Amniotic stem cell (primary cell): ENCODE measurements around the gene C1QTNF12.

ENCODE experiments used
- DNase-seq: peaks from one replicate; lab custom pipeline; 2025; lab: John Stamatoyannopoulos, UW

C1QTNF12 gene

DNA sequence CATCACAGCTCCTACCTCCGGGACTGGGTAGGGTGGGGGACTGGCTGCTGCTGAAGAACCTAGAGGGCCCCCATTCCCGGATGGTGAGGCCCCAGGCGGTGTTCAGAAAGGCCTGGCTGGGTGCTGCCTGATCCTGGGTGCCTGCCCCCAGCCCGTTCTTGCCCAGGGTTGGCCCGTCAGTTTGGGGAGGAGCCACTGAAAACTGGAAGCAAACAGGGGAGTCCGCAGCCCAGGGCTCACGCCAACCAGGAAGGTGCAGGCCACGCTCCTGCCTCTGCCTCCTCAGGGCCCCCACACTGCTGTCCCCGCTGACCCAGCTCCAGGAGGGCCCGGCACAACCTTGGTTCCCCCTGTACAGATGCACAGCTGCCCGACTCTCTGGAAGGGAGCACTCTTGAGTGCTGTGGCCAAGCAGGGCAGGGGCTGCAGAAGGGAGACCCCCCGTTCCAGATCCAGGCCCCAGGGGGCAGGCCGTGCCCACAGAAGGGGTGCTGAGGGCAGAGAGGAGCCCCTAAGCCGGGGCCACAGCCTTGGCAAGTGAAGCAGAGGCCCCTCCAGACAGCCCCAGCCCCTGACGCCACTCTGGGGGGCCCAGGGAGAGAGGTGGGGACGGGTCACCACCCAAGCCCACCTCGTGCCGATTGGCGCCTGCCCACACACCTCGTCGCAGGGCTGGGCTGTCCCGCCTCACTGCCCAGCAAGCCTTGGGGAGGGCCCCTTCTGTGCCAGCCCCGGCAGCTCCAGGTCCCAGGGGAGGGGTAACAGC lies 5.5 kb downstream of the C1QTNF12 start:
- DNase-seq = no peak

DNA sequence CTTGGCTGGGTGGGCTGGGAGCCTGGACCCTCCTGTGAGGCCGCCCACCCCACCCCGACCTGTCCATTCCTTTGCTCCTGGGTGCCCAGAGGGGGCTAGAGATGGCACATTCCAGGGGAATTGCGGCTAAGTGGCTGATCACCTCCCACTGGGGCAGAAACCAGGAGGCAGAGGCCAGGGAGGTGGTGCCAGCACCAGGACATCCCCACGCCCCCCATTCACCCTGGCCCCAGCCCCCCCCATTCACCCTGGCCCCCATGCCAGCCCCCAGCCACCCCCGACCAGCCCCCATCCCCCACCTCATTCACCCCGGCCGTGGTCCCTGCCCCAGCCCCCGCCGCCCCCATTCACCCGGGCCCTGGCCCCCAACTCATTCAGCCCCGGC lies 6.2 kb downstream of the C1QTNF12 start:
- no peak for DNase-seq

DNA sequence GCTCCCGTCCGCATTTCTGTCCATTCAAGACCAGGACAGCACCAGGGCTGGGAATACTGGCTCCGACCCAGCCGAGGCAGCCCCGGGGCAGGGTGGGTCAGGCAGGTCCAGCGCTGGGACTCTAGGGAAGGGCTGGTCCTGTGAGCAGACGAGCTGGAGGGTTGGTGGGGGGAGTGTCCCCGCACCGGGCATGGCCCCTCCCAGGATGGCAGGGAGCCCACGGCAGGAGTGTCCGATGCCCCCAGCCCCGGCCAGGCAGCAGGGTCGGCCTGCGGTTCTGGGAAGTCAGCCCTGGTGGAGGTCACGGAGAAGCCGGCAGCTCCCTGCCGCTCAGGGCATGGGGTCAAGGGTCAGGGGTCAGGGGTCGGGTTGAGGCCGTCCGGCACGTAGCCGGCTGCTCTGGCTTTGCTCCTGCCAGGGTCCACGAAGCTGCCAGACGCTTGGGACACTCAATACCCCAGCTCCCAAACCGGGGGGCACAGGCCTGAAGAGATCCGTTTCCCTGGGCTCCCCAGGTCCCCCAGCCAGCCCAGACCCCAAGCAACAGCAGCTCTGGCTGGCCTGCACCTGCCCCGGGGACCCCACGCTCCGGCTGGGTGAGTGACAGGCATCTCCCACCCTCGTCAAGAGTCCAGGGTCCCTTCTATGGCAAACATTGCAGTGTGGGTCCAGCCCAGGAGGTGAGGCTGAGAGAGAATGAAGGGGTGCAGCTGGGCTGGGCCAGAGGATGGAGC lies 6.7 kb downstream of the C1QTNF12 start:
- DNase-seq = no peak

GRCh38 chr1:1239227-1239613 lies 7.3 kb downstream of the C1QTNF12 start:
- DNase-seq = no peak

- DNase-seq = no peak
Observed at GRCh38 chr1:1238702-1239178, 7.8 kb downstream of the C1QTNF12 start.

- DNase-seq = no peak
Observed at GRCh38 chr1:1237874-1238701, 8.4 kb downstream of the C1QTNF12 start.

- DNase-seq = no peak
Observed at GRCh38 chr1:1236945-1237873, 9.3 kb downstream of the C1QTNF12 start.

DNA sequence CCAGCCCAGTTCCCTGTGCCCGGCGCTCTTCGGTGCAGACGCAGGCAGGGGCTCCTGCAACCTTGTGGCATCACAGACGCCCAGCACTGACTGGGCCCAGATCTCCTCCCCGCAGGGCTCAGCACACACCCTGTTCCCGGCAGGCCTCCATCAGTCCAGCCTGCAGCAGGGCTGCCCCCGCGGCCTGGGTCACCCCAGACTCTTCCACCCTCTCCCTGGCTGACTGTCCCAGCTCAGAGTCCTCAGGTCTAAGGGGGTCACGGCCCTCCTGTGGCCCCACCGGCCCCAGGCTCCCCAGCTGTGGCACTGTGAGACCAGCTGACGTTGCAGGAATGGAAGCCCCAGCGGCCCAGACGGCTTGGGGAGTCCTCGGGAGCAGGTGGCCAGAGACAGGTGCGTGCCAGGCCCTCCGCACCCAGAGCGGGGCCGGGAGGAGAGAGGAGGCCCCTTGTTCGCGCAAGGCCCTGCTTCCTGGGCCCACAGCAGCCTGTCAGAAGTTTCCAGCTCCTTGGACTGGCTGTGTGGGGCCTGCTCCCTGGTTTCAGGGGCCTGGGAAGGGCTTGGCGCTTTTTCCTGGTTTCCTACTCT lies 10.3 kb downstream of the C1QTNF12 start:
- no peak for DNase-seq

DNA sequence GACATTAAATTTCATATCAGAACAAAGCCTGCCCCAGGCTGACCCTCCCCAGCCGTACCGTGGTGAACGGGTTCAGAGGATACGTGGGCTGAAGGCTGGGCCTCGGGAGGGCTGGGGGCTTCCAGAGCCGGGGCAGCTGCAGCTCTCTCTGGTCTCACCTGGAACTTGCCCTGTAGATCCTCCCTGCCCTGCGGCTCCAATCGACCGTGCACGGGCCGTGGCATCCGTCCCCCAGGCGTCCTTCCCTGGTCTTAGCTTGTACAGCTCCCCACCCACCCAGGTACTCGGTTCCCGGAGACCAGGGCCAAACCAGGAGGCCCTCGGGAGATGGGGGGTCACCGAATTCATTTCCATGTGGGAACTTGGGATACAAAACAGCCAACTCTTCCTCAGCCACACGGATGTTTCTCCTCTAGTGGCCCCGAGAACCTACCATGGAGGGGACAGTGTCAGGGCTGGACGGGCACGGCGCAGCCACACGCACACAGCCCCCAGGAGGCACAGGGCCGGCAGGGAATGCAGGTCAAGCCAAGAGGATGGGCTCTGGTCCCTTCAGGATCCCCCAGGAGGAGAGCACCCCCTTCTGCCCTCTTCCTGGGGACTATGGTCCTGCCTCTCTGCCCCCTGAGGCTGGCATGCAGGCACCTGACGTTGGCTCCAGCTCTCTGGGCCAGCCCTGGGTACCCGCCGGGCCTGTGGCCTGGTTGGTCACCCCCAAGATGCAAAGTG lies 11.3 kb downstream of the C1QTNF12 start:
- no peak for DNase-seq

- DNase-seq = no peak
Observed at GRCh38 chr1:1234180-1234808, 12.2 kb downstream of the C1QTNF12 start.

- DNase-seq = no peak
Observed at GRCh38 chr1:1233567-1233892, 13.0 kb downstream of the C1QTNF12 start.

DNA sequence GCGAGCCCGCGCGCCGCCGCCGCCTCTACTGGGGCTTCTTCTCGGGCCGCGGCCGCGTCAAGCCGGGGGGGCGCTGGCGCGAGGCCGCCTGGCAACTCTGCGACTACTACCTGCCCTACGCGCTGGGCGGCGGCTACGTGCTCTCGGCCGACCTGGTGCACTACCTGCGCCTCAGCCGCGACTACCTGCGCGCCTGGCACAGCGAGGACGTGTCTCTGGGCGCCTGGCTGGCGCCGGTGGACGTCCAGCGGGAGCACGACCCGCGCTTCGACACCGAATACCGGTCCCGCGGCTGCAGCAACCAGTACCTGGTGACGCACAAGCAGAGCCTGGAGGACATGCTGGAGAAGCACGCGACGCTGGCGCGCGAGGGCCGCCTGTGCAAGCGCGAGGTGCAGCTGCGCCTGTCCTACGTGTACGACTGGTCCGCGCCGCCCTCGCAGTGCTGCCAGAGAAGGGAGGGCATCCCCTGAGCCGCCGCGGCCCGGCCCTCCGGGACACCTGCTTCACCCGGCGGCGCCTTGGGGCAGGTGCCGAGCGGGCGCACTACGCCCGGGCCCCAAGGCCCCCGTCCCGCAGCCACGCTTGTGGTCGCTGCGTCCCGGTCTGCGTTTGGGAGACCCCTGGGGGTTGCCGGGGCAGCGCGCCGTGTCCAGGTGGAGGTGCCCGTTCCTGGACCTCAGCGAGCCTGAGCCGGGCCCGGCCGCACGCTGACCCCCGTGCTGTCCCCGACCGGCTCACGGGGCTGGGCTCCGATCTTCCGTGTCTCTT lies 13.5 kb downstream of the C1QTNF12 start:
- DNase-seq = no peak

- DNase-seq = no peak
Observed at GRCh38 chr1:1232208-1232795, 14.2 kb downstream of the C1QTNF12 start, which contains the start of gene B3GALT6. Gene B3GALT6 (plus strand): TSS chr1:1232237. CDS start chr1:1232279, 42 bp downstream.

GRCh38 chr1:1231400-1232207 lies 14.9 kb downstream of the C1QTNF12 start, which contains the start of gene SDF4:
Gene SDF4 (minus strand): TSS chr1:1232001. CDS start chr1:1228772, 3,229 bp downstream.
- peak; percentile 93 for DNase-seq

DNA sequence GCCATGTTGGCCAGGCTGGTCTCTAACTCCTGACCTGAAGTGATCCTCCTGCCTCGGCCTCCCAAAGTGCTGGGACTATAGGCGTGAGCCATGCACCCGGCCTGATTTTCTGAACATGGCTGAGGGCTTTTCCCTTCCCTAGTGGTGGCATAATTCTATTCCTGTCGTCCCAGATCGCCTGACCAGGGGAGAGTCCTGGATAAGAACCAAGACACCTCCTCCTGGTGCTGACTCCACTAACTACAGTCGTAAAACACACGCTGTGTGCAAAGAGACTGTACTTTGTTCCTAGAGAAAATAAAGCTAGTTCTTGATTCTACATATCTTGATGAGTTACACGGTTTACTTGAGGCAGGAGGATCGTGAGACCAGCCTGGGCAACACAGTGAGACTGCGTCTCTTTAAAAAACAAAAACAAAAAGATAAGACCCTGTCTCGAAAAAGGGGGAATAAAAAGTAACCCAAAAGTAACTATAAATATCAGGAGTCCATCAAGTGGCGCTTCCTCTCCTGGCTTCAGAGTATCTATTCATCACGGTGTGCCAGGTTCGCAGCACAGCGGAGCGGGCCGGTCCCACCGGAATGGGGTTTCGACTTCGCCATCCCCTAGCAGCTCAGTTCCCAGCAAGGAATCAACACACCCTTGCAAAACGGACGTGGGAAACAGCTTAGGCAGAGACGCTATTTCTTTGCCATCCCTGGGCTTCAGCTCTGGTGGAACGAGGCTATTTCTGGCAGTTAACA lies 15.7 kb downstream of the C1QTNF12 start:
- DNase-seq = no peak

DNA sequence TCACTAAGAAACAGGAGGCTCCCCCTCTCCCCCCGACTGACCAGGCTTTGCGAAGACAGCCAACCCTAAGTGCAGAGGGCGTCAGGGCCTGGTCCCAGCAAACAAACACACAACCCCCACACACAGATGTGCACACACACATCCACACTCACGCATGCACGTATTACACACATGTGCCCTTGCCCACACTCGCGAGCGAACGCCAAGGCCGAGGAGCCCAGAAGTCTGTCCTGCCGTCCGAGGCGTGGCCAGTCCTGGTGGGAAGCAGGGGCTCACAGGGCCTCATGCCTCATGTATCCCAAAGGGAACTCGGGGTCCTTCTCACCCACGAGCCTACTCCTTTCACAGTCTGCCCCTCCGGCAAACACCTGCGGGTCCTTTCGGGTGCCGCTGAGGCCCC lies 16.8 kb downstream of the C1QTNF12 start:
- DNase-seq = no peak
